Adrenal gland (tissue), 5 donors: ENCODE data around the gene CACNA1H.

ENCODE experiments used
- POLR2A ChIP-seq, 2 donors: fragments of 450-650 bp; IDR thresholded peaks; one replicate each; pipeline ENCODE4 v1.6.1; 2017; ENCODE audit warnings: antibody characterized with exemption in 2 of 2, mild to moderate bottlenecking in 2 of 2, moderate library complexity in 1 of 2
- TF ChIP-seq, protein P1 (sequence below), 6 experiments: fragments of 450-650 bp in 4 of 6; fragments of 200-600 bp in 2 of 6; sonication (generic) in 1 of 6; IDR thresholded peaks; 1 replicate in 5 of 6; 2 replicates in 1 of 6; pipeline versions ENCODE4 v1.5.1 to v1.8.0; 2016 to 2021; ENCODE audit warnings: antibody characterized with exemption in 6 of 6, mild to moderate bottlenecking in 2 of 6, moderate library complexity in 1 of 6
- donor health status: DM: no; HTN: no; CAD: no.

GRCh38 chr16:1113889-1114526 is 38.9 kb upstream of the CACNA1H start:
- TF ChIP-seq, protein P1, sequence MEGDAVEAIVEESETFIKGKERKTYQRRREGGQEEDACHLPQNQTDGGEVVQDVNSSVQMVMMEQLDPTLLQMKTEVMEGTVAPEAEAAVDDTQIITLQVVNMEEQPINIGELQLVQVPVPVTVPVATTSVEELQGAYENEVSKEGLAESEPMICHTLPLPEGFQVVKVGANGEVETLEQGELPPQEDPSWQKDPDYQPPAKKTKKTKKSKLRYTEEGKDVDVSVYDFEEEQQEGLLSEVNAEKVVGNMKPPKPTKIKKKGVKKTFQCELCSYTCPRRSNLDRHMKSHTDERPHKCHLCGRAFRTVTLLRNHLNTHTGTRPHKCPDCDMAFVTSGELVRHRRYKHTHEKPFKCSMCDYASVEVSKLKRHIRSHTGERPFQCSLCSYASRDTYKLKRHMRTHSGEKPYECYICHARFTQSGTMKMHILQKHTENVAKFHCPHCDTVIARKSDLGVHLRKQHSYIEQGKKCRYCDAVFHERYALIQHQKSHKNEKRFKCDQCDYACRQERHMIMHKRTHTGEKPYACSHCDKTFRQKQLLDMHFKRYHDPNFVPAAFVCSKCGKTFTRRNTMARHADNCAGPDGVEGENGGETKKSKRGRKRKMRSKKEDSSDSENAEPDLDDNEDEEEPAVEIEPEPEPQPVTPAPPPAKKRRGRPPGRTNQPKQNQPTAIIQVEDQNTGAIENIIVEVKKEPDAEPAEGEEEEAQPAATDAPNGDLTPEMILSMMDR (IDR thresholded peaks at IDR 0.05), result no peak
- no peak for TF ChIP-seq POLR2A (IDR thresholded peaks at IDR 0.05)
